Gastroesophageal sphincter (tissue), 4 donors: ENCODE results near the gene KCNQ1OT1. TPM values are rescaled to one million over a fixed set of nuclear protein-coding genes. Genes with fewer than 3 reads are reported as not detected.

ENCODE experiments used
- ATAC-seq: fragments of 150-250 bp; one replicate; pipeline ENCODE4 v1.9.1; 2016; ENCODE audit warnings: mild to moderate bottlenecking, moderate library complexity
- H3K27ac ChIP-seq, 4 donors: fragments of 200-600 bp; sonication (generic) in 3 of 4; 1 replicate in 3 of 4; 2 replicates in 1 of 4; pipeline ENCODE4 v1.5.1; 2016 to 2019
- H3K27me3 ChIP-seq: fragments of 200-600 bp; sonication (generic); one replicate; pipeline ENCODE4 v1.5.1; 2019
- H3K36me3 ChIP-seq, 2 donors: fragments of 200-600 bp; sonication (generic); one replicate each; pipeline ENCODE4 v1.5.1; 2019; ENCODE audit warnings: control low read depth in 1 of 2
- H3K4me1 ChIP-seq, 3 donors: fragments of 200-600 bp; sonication (generic); 1 replicate in 2 of 3; 2 replicates in 1 of 3; pipeline ENCODE4 v1.5.1; 2016 to 2019; ENCODE audit warnings: control low read depth in 2 of 3
- H3K4me3 ChIP-seq, 2 donors: fragments of 200-600 bp; sonication (generic); one replicate each; pipeline ENCODE4 v1.5.1; 2019; ENCODE audit warnings: mild to moderate bottlenecking in 1 of 2, moderate library complexity in 1 of 2
- H3K9me3 ChIP-seq, 3 donors: fragments of 200-600 bp; sonication (generic); one replicate each; pipeline ENCODE4 v1.5.1; 2017 to 2019; ENCODE audit warnings: control low read depth in 2 of 3
- EP300 ChIP-seq: sonication (generic); formaldehyde crosslinking; IDR thresholded peaks from one replicate; pipeline ENCODE4 v1.6.1; 2017; ENCODE audit warnings: antibody characterized with exemption, mild to moderate bottlenecking
- POLR2A ChIP-seq, 2 donors: fragments of 450-650 bp; IDR thresholded peaks; one replicate each; pipeline ENCODE4 v1.6.1; 2017; ENCODE audit warnings: antibody characterized with exemption in 2 of 2, mild to moderate bottlenecking in 2 of 2, moderate library complexity in 1 of 2
- POLR2AphosphoS5 ChIP-seq: sonication (generic); formaldehyde crosslinking; IDR thresholded peaks from one replicate; pipeline ENCODE4 v1.6.1; 2017; ENCODE audit warnings: antibody characterized with exemption
- WGBS, 2 donors: methylation state at CpG; one replicate each; pipeline ENCODE4 v1.1.5; 2018; ENCODE audit warnings: low coverage in 1 of 2; 5-methylcytosine and 5-hydroxymethylcytosine counted together
- total RNA-seq, 4 donors: library from RNA; depleted of rRNA; stranded (reverse); fragments of >200 nt; gene quantifications; one replicate each; pipeline ENCODE4 v1.1.0, GENCODE V29; 2016
- TF ChIP-seq, protein P1 (sequence below), 4 experiments: fragments of 200-600 bp in 2 of 4; fragments of 450-650 bp in 2 of 4; sonication (generic) in 1 of 4; IDR thresholded peaks; one replicate each; pipeline ENCODE4 v1.5.1; 2017 to 2019; ENCODE audit warnings: antibody characterized with exemption in 4 of 4, mild to moderate bottlenecking in 2 of 4, moderate library complexity in 2 of 4

KCNQ1OT1 gene
- total RNA-seq, 4 donors from 2014 or later: 0.52 to 3.3 (median 1.4) TPM

DNA sequence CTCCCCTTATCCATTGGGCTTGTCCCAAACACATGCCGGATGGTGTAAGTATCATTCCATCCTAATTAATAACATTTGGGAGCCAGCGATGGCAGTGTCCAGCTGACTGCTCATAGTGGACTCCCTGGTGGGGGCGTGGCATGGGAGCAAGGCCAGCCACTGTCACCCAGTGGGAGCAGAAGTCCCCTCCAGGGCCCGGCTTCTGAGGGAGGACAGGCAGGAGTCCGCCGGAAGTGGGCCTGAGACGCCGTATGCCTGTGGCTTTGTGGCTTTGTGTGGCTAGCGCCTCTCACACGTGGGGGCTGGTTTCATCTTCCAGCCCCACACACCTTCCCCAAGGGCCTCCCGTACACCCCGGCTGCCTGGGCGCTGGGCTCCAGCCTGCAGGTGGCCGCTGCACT is 130.5 kb downstream of the KCNQ1OT1 start:
- no peaks in the 10 kb centered on the region for H3K36me3 ChIP-seq
- no peaks in the 10 kb centered on the region for H3K4me1 ChIP-seq
- no peaks in the 10 kb centered on the region for H3K9me3 ChIP-seq
- no peaks in the 10 kb centered on the region for H3K27me3 ChIP-seq
- no peak overlapping the region for H3K27ac ChIP-seq
- 80% methylated on average over 1 to 7 of the region's 14 CpGs for WGBS, 2 donors
- H3K4me3 ChIP-seq: no peak overlapping the region
- TF ChIP-seq POLR2A (IDR thresholded peaks at IDR 0.05): no peak
- TF ChIP-seq POLR2AphosphoS5: no peak
- no peak for TF ChIP-seq EP300
- TF ChIP-seq, protein P1, sequence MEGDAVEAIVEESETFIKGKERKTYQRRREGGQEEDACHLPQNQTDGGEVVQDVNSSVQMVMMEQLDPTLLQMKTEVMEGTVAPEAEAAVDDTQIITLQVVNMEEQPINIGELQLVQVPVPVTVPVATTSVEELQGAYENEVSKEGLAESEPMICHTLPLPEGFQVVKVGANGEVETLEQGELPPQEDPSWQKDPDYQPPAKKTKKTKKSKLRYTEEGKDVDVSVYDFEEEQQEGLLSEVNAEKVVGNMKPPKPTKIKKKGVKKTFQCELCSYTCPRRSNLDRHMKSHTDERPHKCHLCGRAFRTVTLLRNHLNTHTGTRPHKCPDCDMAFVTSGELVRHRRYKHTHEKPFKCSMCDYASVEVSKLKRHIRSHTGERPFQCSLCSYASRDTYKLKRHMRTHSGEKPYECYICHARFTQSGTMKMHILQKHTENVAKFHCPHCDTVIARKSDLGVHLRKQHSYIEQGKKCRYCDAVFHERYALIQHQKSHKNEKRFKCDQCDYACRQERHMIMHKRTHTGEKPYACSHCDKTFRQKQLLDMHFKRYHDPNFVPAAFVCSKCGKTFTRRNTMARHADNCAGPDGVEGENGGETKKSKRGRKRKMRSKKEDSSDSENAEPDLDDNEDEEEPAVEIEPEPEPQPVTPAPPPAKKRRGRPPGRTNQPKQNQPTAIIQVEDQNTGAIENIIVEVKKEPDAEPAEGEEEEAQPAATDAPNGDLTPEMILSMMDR (IDR thresholded peaks at IDR 0.05): no peak
- no peak for ATAC-seq

DNA sequence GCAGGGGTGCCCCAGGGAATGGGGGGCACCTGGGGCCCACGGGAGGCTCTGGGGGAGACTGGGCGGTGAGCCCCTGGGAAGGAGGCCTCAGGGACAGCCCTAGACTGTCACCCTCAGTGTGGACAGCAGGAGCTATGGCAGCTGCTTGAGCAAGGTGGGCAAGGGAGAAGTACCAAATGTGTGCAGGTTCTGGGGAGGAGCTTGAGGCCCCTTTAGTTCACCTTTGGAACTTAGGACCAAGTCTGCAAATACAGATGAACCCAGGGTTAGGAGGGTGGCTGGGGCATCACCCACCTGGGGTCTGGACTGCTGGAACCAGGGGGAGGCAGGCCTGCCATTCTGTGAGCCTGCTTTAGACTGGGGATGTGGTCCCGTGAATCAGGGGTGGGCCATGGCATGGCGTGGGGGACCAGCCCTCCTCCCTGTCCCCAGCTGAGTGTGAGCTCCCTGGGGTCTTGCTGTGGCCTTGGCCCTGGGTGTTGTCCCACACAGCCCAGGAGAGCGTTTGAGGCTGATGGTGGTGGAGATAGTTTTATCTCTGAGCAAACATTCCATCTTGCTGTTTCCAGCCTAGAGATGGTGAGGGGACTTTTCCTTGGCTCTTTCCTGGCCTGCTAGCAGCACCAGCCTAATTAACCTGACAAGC is 132.6 kb downstream of the KCNQ1OT1 start:
- Histone ChIP-seq H3K4me1 (no peaks in the 10 kb centered on the region), H3K27me3 (no peaks in the 10 kb centered on the region), H3K9me3 (no peaks in the 10 kb centered on the region), H3K36me3 (no peaks in the 10 kb centered on the region), H3K4me3 (no peak overlapping the region), H3K27ac (no peak overlapping the region)
- ATAC-seq: no peak
- WGBS, 2 donors: 93% methylated on average over 4 of the region's 5 CpGs; no CpG with 5 or more reads in 1 of the 2 donors
- TF ChIP-seq EP300 (no peak), POLR2A (IDR thresholded peaks at IDR 0.05) (no peak), POLR2AphosphoS5 (no peak)
- TF ChIP-seq, protein P1 (IDR thresholded peaks at IDR 0.05): no peak

DNA sequence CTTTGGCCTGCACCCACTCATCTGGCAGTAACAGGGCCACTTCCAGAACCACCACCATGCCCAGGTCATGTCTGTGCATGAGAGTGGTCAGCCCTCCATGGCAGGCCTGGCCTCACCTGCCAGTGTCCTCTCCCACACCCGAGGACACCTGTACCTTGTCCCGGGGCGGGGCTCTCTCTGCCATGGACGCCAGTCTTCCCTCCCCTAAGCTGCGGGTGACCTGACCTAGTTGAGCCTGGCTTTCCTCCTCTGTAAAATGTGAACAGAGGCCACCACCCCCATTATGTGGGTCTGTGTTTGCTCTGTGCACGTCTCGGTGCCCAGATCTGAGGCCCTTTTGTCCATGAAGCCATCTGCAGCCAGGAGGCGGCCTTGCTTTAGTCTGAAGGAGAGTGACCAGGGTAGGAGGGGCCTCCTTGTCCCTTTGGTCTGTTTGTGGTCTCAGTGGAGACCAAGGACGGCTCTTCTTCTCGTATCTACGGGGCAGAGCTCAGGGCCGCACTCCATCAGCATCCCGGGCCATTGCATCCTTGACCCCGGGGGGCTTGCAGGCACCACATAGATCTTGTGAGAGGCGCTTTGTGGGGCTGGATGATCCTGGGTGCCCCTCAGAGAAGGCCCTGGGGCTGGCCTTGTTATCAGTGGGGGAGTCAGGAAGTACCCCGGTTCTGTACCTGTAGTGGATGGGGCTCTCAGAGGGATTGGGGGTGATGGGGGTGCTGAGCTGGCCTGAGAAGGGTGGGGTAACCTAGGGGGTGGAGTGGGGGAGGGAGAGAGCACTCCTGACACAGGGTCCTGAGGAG is 133.4 kb downstream of the KCNQ1OT1 start:
- TF ChIP-seq, protein P1 (IDR thresholded peaks at IDR 0.05): peak in 2 of 4 experiments; percentile 17 to 27
- TF ChIP-seq POLR2AphosphoS5: no peak
- TF ChIP-seq POLR2A (IDR thresholded peaks at IDR 0.05): no peak
- no peak for TF ChIP-seq EP300
- Histone ChIP-seq H3K27me3 (no peaks in the 10 kb centered on the region), H3K9me3 (no peaks in the 10 kb centered on the region), H3K36me3 (no peaks in the 10 kb centered on the region), H3K27ac (no peak overlapping the region), H3K4me1 (no peaks in the 10 kb centered on the region), H3K4me3 (no peak overlapping the region)
- 86% methylated on average over 3 of the region's 16 CpGs; no CpG with 5 or more reads in 1 of the 2 donors for WGBS, 2 donors
- no peak for ATAC-seq

DNA sequence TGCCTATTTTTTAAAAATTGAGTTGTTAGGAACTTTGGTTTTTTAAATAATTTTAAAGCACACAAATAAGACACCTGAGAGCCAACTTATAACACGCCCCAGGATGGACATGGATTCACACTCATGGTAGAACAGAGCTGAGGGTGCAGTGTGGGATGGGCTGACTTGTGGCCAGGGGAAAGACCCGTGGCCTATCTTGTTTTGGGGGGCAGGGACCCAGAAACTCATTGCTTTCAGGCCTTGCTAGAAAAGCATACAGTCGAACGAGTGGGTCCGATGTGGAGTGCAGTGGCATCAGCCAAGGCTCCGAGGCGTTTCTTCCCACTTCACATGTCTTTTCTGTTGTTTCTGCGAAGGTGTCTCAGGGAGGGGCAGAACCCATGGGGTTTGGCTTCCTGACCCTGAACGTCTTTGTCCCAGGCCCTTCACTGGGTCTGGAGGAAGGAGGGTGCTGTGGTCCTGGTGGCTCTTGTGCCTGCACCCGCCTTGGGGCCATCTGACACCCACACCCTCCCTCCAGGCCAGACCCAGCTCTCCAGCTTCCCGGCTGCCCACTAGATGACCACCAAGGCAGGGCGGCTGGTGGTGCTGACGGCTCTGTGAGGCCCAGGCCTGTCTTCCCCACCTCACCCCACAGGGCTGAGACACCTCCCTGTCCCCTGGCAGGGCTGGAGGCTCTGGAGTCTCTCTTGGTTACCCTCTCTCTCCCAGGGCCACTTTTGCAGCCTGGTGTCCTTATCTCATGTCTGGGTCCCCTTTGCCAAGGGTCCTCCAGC is 134.2 kb downstream of the KCNQ1OT1 start:
- TF ChIP-seq, protein P1 (IDR thresholded peaks at IDR 0.05): no peak
- no peak for TF ChIP-seq POLR2A (IDR thresholded peaks at IDR 0.05)
- no peak for TF ChIP-seq POLR2AphosphoS5
- no peak for TF ChIP-seq EP300
- no peaks in the 10 kb centered on the region for H3K4me1 ChIP-seq
- H3K4me3 ChIP-seq: no peak overlapping the region
- 91% methylated on average over 5 of the region's 13 CpGs; no CpG with 5 or more reads in 1 of the 2 donors for WGBS, 2 donors
- no peaks in the 10 kb centered on the region for H3K27me3 ChIP-seq
- no peak for ATAC-seq
- H3K27ac ChIP-seq: no peak overlapping the region
- H3K36me3 ChIP-seq: no peaks in the 10 kb centered on the region
- no peaks in the 10 kb centered on the region for H3K9me3 ChIP-seq
